HepG2 (cell line): ENCODE measurements around the gene NDST1. TPM values are rescaled to one million over a fixed set of nuclear protein-coding genes. Genes with fewer than 3 reads are reported as not detected.

Experiments used
- ATAC-seq: fragments of 200-7000 bp; cut with Tn5 transposase; 3 replicates; pipeline ENCODE4 v1.9.1; 2020; ENCODE audit warnings: mild to moderate bottlenecking, moderate library complexity
- BruUV-seq: library from RNA; stranded (reverse); fragments of 400-500 nt; replicated peaks from 2 replicates; lab custom pipeline; 2021; lab: Mats Ljungman, UMichigan
- CTCF ChIA-PET: fragments of 300-600 bp; formaldehyde crosslinking; extraction: SDS; loops from one replicate; lab custom pipeline; 2021; ENCODE audit warnings: low total read pairs, inconsistent platforms, low intra/inter-chr PET ratio; lab: Yijun Ruan, JAX
- POLR2A ChIA-PET: fragments of 350-600 bp; sonication (Branson Sonifier 250); formaldehyde crosslinking; loops from one replicate; lab custom pipeline; 2020; ENCODE audit warnings: antibody characterized with exemption, inconsistent platforms; lab: Yijun Ruan, JAX
- DNase-seq: peaks from one replicate; pipeline ENCODE4 v3.0.0-alpha.2; 2015; ENCODE audit warnings: low spot score
- FAIRE-seq: peaks from 3 replicates; lab custom pipeline; 2011; peaks lifted over from hg19 to GRCh38; lab: Jason Lieb, UNC
- H2AFZ ChIP-seq: one replicate; pipeline ENCODE4 v1.6.1; 2011; ENCODE audit warnings: low read length, inconsistent platforms
- H3K27ac ChIP-seq: fragments of 300-600 bp; 3 replicates; pipeline ENCODE4 v1.8.0; 2011; ENCODE audit warnings: mixed run types, mild to moderate bottlenecking, mixed read lengths, low read length, inconsistent platforms; ENCODE audit not compliant: insufficient read depth; ENCODE audit errors: extremely low read length
- H3K27me3 ChIP-seq, 2 experiments: fragments of 200-600 bp in 1 of 2; 2 replicates in 1 of 2; 3 replicates in 1 of 2; pipeline versions ENCODE4 v1.6.0 to v1.8.0; 2011; ENCODE audit warnings: low read length in 2 of 2, mild to moderate bottlenecking in 2 of 2, moderate library complexity in 2 of 2, inconsistent platforms in 1 of 2; ENCODE audit not compliant: insufficient read depth in 2 of 2, control insufficient read depth in 1 of 2
- H3K36me3 ChIP-seq, 2 experiments: fragments of 200-600 bp in 1 of 2; replicated peaks in 1 of 2; 2 replicates in 1 of 2; 3 replicates in 1 of 2; pipeline versions ENCODE4 v1.5.1 to v1.8.0; 2011; ENCODE audit warnings: low read length in 2 of 2, inconsistent platforms in 1 of 2; ENCODE audit not compliant: insufficient read depth in 2 of 2, control insufficient read depth in 1 of 2
- H3K4me1 ChIP-seq: 2 replicates; pipeline ENCODE4 v1.5.1; 2012; ENCODE audit warnings: low read length, inconsistent platforms; ENCODE audit not compliant: insufficient read depth
- H3K4me2 ChIP-seq: 2 replicates; pipeline ENCODE4 v1.6.0; 2011; ENCODE audit warnings: low read depth, low read length, inconsistent platforms
- H3K4me3 ChIP-seq, 3 experiments: fragments of 200-600 bp in 1 of 3; sonication (generic), shearing (Covaris generic) in 1 of 3; replicated peaks in 1 of 3; 2 replicates each; pipeline ENCODE4 v1.5.1; 2011 to 2016; ENCODE audit warnings: low read length in 3 of 3, inconsistent platforms in 2 of 3, low read depth in 2 of 3, mild to moderate bottlenecking in 2 of 3, control low read depth in 1 of 3, mixed read lengths in 1 of 3; ENCODE audit not compliant: insufficient read depth in 1 of 3
- H3K79me2 ChIP-seq: one replicate; pipeline ENCODE4 v1.6.1; 2011; ENCODE audit warnings: low read length, inconsistent platforms; ENCODE audit not compliant: insufficient read depth
- H3K9ac ChIP-seq: 2 replicates; pipeline ENCODE4 v1.6.0; 2011; ENCODE audit warnings: mild to moderate bottlenecking, low read depth, low read length, inconsistent platforms; ENCODE audit not compliant: insufficient read depth
- H3K9me3 ChIP-seq: 2 replicates; pipeline ENCODE4 v1.5.1; 2012; ENCODE audit warnings: mild to moderate bottlenecking, low read length
- H4K20me1 ChIP-seq: 2 replicates; pipeline ENCODE4 v1.6.0; 2011; ENCODE audit warnings: inconsistent platforms, mild to moderate bottlenecking, low read length, moderate library complexity; ENCODE audit not compliant: insufficient read depth
- ZMYM3 ChIP-seq: sonication (generic); formaldehyde crosslinking; IDR thresholded peaks from 2 replicates; pipeline ENCODE4 v1.5.1; 2020; ENCODE audit warnings: mild to moderate bottlenecking, missing genetic modification reagents
- ZNF614 ChIP-seq: IDR thresholded peaks from 2 replicates; pipeline ENCODE4 v1.6.1; 2018; ENCODE audit warnings: missing biosample characterization, missing genetic modification reagents, inconsistent platforms, borderline replicate concordance
- ZNF629 ChIP-seq: sonication (generic); formaldehyde crosslinking; conservative IDR thresholded peaks from 2 replicates; pipeline ENCODE4 v1.5.0; 2020; ENCODE audit warnings: missing genetic modification reagents
- ZSCAN9 ChIP-seq: IDR thresholded peaks from 2 replicates; pipeline ENCODE4 v1.6.1; 2016; ENCODE audit warnings: borderline replicate concordance
- WGBS: methylation state at CpG from one replicate; pipeline ENCODE4 v1.1.6; 2017; ENCODE audit warnings: low lambda C conversion rate; 5-methylcytosine and 5-hydroxymethylcytosine counted together
- in situ Hi-C: cut with HindIII; loops from 2 replicates; pipeline ENCODE4 v1.10.0; 2017; ENCODE audit warnings: low pct_unique_long_range_greater_than_20kb; ENCODE audit not compliant: extremely low pct_ligation_motif_present
- intact Hi-C: fragments of 100-400 bp; cut with micrococcal nuclease; formaldehyde crosslinking; loops from one replicate; pipeline ENCODE4 v1.10.0; 2022; ENCODE audit not compliant: unreplicated experiment
- polyA plus RNA-seq, 8 experiments: library from polyadenylated mRNA; depleted of rRNA in 3 of 8; stranded (reverse) in 7 of 8; unstranded in 1 of 8; fragments of >200 nt; fragmentation: Illumina TruSeq in 4 of 8; extraction: Trizol in 4 of 8; gene quantifications; 2 replicates each; pipeline versions ENCODE4 v1.2.1 to v1.2.3, GENCODE V29; 2011 to 2016; ENCODE audit warnings: low read depth in 4 of 8, missing spikeins in 1 of 8, mixed read lengths in 1 of 8; ENCODE audit not compliant: insufficient read depth in 1 of 8
- total RNA-seq, 5 experiments: library from RNA; depleted of rRNA; stranded (reverse); fragments of >200 nt; fragmentation: Illumina TruSeq; extraction: Trizol; gene quantifications; 2 replicates each; pipeline ENCODE4 v1.2.3, GENCODE V29; 2016; ENCODE audit warnings: low read depth in 1 of 5
- TF ChIP-seq, protein P1 (sequence below): sonication (generic); formaldehyde crosslinking; conservative IDR thresholded peaks from 2 replicates; pipeline ENCODE4 v1.8.1; 2023; ENCODE audit warnings: missing genetic modification reagents

NDST1 gene
- total and polyA plus RNA-seq, 2 of the 13 experiments (the other 11 are each of a cell fraction or from before 2014, with no cell fraction given) = 23.8 to 26.2 TPM

DNA sequence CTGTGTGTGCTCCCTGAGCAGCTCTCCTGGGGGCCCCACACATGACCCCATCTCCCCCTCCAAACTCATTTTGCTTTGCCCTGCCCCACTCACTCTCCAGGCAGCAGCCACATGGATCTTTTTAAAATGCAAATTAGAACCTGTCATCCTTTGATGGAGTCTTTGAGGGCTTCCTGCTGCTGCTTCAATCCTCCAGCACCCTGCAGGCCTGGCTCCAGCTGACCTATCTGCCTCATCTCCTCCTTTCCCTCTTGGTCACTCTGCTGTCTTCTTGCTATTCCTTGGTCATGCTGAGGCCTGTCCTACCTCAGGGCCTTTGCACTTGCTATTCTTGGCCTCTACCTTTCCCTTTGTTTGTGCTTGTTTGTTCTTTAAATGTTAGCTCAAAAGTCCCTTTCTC lies 17.9 kb downstream of the NDST1 start:
- Histone ChIP-seq H2AFZ (no peak overlapping the region), H3K27me3 (no peaks in the 10 kb centered on the region)
- intact Hi-C loops = no loop called here
- no TSS peak for BruUV-seq
- ATAC-seq = no peak
- no peak for TF ChIP-seq ZNF614 (CRISPR knock-in tag)
- TF ChIP-seq ZMYM3 = peak; percentile 84
- TF ChIP-seq, protein P1, sequence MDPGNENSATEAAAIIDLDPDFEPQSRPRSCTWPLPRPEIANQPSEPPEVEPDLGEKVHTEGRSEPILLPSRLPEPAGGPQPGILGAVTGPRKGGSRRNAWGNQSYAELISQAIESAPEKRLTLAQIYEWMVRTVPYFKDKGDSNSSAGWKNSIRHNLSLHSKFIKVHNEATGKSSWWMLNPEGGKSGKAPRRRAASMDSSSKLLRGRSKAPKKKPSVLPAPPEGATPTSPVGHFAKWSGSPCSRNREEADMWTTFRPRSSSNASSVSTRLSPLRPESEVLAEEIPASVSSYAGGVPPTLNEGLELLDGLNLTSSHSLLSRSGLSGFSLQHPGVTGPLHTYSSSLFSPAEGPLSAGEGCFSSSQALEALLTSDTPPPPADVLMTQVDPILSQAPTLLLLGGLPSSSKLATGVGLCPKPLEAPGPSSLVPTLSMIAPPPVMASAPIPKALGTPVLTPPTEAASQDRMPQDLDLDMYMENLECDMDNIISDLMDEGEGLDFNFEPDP = 0 out of 2 replicates have a peak, but pooled peaks have one; percentile 44
- TF ChIP-seq, all 625 proteins: peak for 2
- ChIA-PET CTCF (no interaction called here), POLR2A (interaction anchor here (6.3 kb wide), 1 partner anchor 16 kb away, joined by 86 read pairs; no protein-coding TSS in a partner anchor)
- 0 out of 2 replicates have a peak overlapping the region, but pooled peaks have one; percentile 15 for H3K9ac ChIP-seq
- no peak overlapping the region for H3K4me2 ChIP-seq
- in situ Hi-C loops = no loop called here
- H3K36me3 ChIP-seq = peaks cover 13 to 53% of the 10 kb centered on the region in 2 experiments; a peak in 4 of 5 replicates
- no peaks in the 10 kb centered on the region for H3K9me3 ChIP-seq
- DNase-seq (no peak), FAIRE-seq (no peak)
- no peak overlapping the region for H3K4me3 ChIP-seq
- peaks cover 69% of the 10 kb centered on the region for H3K4me1 ChIP-seq
- H3K79me2 ChIP-seq = peaks cover 40% of the 10 kb centered on the region
- no peaks in the 10 kb centered on the region for H4K20me1 ChIP-seq
- H3K27ac ChIP-seq = no peak overlapping the region

DNA sequence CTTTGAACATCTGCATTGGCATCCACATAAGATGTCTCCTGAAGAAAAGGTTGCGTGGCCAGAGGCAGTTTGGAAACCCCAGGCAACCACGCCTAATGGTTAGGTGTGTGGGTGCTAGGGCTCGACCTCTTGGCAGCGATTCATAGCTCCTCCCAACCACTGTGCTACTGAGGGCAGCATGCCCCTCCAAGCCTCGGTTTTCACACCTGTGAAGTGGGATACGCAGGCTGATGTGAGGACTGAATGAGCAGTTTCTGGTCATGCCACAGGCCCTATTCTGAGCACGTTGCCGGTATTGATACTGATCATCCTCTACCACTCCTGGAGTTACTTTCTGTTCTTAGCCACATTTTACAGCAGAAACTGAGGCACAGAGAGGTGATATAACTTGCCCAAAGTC lies 19.1 kb downstream of the NDST1 start:
- no peak for ATAC-seq
- DNase-seq = no peak
- H3K36me3 ChIP-seq = peaks cover 14 to 48% of the 10 kb centered on the region in 2 experiments
- FAIRE-seq = no peak
- H3K4me3 ChIP-seq = no peak overlapping the region
- peaks cover 32% of the 10 kb centered on the region for H3K79me2 ChIP-seq
- no peak overlapping the region for H2AFZ ChIP-seq
- H3K4me1 ChIP-seq = peaks cover 56% of the 10 kb centered on the region
- intact Hi-C loops (no loop called here), in situ Hi-C loops (no loop called here)
- TF ChIP-seq ZNF629 (CRISPR knock-in tag) (peak; percentile 75), ZSCAN9 (no peak)
- ChIA-PET POLR2A (interaction anchor here (6.3 kb wide), 1 partner anchor 15 kb away, joined by 86 read pairs; no protein-coding TSS in a partner anchor), CTCF (interaction anchor here (0.9 kb wide), 1 partner anchor 18 kb away, joined by 3 read pairs; no protein-coding TSS in a partner anchor)
- no peaks in the 10 kb centered on the region for H4K20me1 ChIP-seq
- no peak overlapping the region for H3K27ac ChIP-seq
- no peak overlapping the region for H3K4me2 ChIP-seq
- 96% methylated on average over 7 of the region's 8 CpGs for WGBS
- no TSS peak for BruUV-seq
- no peaks in the 10 kb centered on the region for H3K9me3 ChIP-seq
- no peak overlapping the region for H3K9ac ChIP-seq
- H3K27me3 ChIP-seq = no peaks in the 10 kb centered on the region
